Activated naive CD8-positive, alpha-beta T cell (primary cell): ENCODE data around the gene ITGB2.

Experiments
- H3K27ac Mint-ChIP-seq: one replicate; pipeline ENCODE4 v1.8.0; 2021; ENCODE audit warnings: mixed read lengths
- H3K27me3 Mint-ChIP-seq: one replicate; pipeline ENCODE4 v1.8.0; 2021; ENCODE audit warnings: mixed read lengths
- H3K36me3 Mint-ChIP-seq: one replicate; pipeline ENCODE4 v1.8.0; 2021; ENCODE audit warnings: mixed read lengths
- H3K4me1 Mint-ChIP-seq: one replicate; pipeline ENCODE4 v1.8.0; 2021; ENCODE audit warnings: low read depth, mixed read lengths
- H3K4me3 Mint-ChIP-seq: one replicate; pipeline ENCODE4 v1.8.0; 2021; ENCODE audit warnings: mild to moderate bottlenecking, mixed read lengths
- H3K9me3 Mint-ChIP-seq: one replicate; pipeline ENCODE4 v1.8.0; 2021; ENCODE audit warnings: low read depth, mixed read lengths

The ITGB2 gene

GRCh38 chr21:44896561-44897286, 24.0 kb downstream of the ITGB2 start:
- no peak overlapping the region for H3K4me3 Mint-ChIP-seq
- no peaks in the 10 kb centered on the region for H3K36me3 Mint-ChIP-seq
- H3K27ac Mint-ChIP-seq = no peak overlapping the region
- no peaks in the 10 kb centered on the region for H3K9me3 Mint-ChIP-seq
- H3K4me1 Mint-ChIP-seq = peaks cover 16% of the 10 kb centered on the region
- no peaks in the 10 kb centered on the region for H3K27me3 Mint-ChIP-seq

DNA sequence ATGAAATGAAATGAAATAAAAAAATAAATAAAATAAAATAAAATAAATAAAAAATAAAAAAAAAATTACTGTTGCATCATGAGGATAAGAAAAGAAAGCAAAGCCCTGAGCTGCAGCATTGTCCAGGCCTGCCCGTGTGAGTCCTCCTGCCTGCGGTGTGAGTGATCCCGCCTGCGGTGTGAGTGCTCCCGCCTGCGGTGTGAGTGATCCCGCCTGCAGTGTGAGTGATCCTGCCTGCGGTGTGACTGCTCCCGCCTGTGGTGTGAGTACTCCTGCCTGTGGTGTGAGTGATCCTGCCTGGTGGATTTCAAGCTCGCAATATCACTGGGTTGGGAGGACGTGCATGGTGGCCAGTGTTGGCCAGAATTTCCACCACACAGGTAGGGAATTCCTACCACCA, 24.8 kb downstream of the ITGB2 start:
- Mint-ChIP-seq H3K27me3 (no peaks in the 10 kb centered on the region), H3K36me3 (no peaks in the 10 kb centered on the region), H3K4me3 (no peak overlapping the region), H3K9me3 (no peaks in the 10 kb centered on the region), H3K27ac (peak overlapping the region; percentile 34), H3K4me1 (peaks cover 16% of the 10 kb centered on the region)

- Mint-ChIP-seq H3K9me3 (no peaks in the 10 kb centered on the region), H3K36me3 (no peaks in the 10 kb centered on the region), H3K4me1 (peaks cover 16% of the 10 kb centered on the region), H3K4me3 (no peak overlapping the region), H3K27me3 (no peaks in the 10 kb centered on the region), H3K27ac (no peak overlapping the region)
Observed at GRCh38 chr21:44894687-44895302, 25.9 kb downstream of the ITGB2 start.

DNA sequence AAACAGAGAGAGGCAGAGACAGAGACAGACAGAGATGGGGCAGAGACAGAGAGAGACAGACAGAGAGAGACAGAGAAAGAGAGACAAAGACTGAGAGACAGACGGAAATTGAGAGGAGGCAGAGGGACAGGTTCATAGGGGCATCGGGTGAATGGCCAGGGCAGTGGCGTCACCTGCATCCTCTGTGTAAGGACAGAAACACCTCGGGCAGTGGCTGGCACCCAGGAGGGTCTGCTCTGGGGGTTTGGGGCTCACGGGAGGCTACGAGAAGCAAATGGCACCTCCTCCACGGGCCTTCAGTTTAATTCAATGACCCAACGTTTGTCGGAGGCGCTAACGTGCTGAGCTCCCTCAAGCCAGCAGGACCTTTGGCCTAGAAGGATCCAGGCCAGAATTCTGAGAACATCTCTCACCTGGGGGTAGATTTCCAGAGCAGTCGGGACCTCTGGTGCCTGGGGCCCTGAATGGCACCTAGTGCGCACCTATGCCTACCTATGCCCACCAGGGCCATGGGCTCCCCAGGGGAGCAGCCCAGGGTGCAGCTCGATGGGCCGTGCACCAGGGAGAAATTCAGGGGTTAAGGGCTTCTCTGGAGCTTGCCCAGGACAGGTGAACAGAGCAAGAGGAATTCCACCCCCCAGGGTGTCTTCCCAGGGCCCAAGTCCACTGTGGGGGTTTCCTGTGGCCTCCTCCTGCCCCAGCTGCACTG, 26.6 kb downstream of the ITGB2 start:
- Mint-ChIP-seq H3K27me3 (no peaks in the 10 kb centered on the region), H3K36me3 (no peaks in the 10 kb centered on the region), H3K4me1 (peaks cover 16% of the 10 kb centered on the region), H3K4me3 (no peak overlapping the region), H3K27ac (peak overlapping the region; percentile 72), H3K9me3 (no peaks in the 10 kb centered on the region)

- Mint-ChIP-seq H3K27me3 (no peaks in the 10 kb centered on the region), H3K36me3 (no peaks in the 10 kb centered on the region), H3K9me3 (no peaks in the 10 kb centered on the region), H3K27ac (no peak overlapping the region), H3K4me3 (no peak overlapping the region), H3K4me1 (peaks cover 12% of the 10 kb centered on the region)
Observed at GRCh38 chr21:44893278-44893556, 27.5 kb downstream of the ITGB2 start.

DNA sequence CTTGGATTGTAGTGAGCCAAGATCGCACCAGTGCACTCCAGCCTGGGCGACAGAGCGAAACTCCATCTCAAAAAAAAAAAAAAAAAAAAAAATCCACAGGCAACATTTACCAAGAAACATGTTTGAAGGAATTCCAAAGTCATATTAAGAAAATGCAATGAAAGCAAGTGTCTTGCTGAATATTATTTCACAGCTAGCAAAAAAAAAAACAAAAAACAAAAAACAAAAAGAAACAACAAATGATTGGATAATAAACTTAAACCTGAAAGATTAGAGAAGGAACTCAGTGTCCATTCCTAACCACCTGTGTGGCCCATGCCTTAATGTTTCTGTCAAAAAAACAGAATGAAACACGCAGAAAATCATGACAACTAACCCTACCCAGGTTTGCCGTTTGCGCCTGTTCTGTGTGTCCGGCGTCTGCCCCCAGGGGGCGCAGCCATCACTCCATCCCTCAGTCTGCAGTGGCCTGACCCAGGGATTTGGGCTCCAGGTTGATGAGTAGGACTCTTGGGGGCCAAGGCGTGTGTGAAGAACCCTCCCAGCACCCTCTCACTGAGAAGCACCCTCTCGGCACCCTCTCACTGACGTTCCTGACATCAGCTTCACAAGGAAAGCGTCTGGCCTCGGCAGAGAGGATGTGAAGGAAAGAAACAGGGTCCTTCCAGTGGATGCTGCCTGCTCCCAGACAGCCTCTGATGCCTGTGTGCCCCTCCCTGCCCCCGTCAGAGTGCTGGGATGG, 28.0 kb downstream of the ITGB2 start:
- Mint-ChIP-seq H3K27me3 (no peaks in the 10 kb centered on the region), H3K9me3 (no peaks in the 10 kb centered on the region), H3K4me1 (peaks cover 12% of the 10 kb centered on the region), H3K27ac (peak overlapping the region; percentile 46), H3K4me3 (no peak overlapping the region), H3K36me3 (no peaks in the 10 kb centered on the region)

GRCh38 chr21:44892095-44892494, 28.6 kb downstream of the ITGB2 start:
- H3K4me3 Mint-ChIP-seq = no peak overlapping the region
- no peaks in the 10 kb centered on the region for H3K36me3 Mint-ChIP-seq
- H3K4me1 Mint-ChIP-seq = peaks cover 12% of the 10 kb centered on the region
- H3K9me3 Mint-ChIP-seq = no peaks in the 10 kb centered on the region
- no peak overlapping the region for H3K27ac Mint-ChIP-seq
- H3K27me3 Mint-ChIP-seq = no peaks in the 10 kb centered on the region

- H3K36me3 Mint-ChIP-seq = no peaks in the 10 kb centered on the region
- no peak overlapping the region for H3K4me3 Mint-ChIP-seq
- H3K27ac Mint-ChIP-seq = no peak overlapping the region
- H3K4me1 Mint-ChIP-seq = peaks cover 12% of the 10 kb centered on the region
- H3K9me3 Mint-ChIP-seq = no peaks in the 10 kb centered on the region
- no peaks in the 10 kb centered on the region for H3K27me3 Mint-ChIP-seq
Observed at GRCh38 chr21:44891631-44892031, 29.1 kb downstream of the ITGB2 start.

DNA sequence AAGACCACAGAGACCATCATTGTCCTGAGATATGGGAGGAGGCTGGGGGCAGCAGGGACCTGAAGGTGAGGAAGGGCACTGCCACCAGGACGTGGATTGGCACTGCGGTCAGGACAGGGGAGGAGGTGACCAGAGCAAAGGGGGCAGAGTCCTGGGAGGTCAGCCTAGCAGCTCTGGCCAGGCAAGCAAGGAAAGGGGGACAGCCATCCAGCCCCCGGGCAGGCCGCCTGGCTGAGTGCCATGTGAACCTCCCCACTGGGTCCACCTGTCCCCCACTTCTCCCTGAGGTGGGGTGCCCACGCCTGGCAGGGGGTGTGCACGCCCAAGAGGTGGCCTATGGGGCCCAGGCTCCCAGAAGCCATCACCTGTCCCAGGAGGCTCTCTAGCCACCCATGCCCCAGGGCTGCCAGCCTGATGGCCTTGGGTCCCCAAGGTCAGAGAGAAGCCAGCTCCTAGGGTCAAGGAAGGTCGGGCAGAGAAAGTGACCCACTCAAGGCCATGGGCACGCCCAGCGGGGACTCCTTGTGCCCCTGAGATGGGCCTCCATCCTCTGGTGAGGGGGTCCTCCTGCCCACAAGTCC, 29.6 kb downstream of the ITGB2 start:
- peaks cover 12% of the 10 kb centered on the region for H3K4me1 Mint-ChIP-seq
- H3K27ac Mint-ChIP-seq = no peak overlapping the region
- H3K36me3 Mint-ChIP-seq = no peaks in the 10 kb centered on the region
- H3K27me3 Mint-ChIP-seq = no peaks in the 10 kb centered on the region
- no peaks in the 10 kb centered on the region for H3K9me3 Mint-ChIP-seq
- no peak overlapping the region for H3K4me3 Mint-ChIP-seq

GRCh38 chr21:44890338-44890931, 30.3 kb downstream of the ITGB2 start:
- Mint-ChIP-seq H3K27ac (no peak overlapping the region), H3K27me3 (no peaks in the 10 kb centered on the region), H3K36me3 (no peaks in the 10 kb centered on the region), H3K9me3 (no peaks in the 10 kb centered on the region), H3K4me3 (no peak overlapping the region), H3K4me1 (peaks cover 12% of the 10 kb centered on the region)

DNA sequence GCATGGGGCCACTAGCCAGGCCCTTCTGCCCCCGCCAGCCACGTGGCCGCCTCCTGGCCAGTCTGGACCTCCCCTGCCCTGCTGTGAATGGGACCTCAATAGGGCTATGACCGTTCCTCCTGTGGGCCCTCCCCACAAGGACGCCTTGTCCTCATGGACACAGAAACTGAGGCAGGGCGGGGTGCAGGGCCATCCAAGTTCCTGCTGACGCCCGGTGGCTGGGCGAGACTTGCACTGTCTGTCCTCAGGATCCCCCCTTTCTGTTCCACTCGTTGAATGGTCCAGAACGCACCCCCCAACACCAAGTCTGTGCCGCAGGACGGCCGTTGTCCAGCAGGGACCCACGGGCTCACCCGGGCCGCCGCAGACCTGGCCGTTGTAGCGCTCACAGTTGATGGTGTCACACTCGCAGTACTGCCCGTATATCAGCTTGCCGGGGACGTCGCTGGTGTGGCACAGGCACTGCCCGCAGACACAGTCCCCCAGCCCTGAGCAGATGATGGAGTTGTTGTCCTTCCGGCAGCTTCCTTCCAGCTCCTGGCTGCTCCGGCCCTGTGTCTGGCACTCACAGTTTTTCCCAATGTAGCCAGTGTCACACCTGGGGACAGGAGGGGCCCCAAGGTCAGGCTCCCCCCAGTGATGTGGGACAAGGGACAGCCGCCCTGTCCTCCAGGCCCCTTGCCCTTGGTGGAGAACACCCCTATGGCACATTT, 30.9 kb downstream of the ITGB2 start:
- Mint-ChIP-seq H3K9me3 (no peaks in the 10 kb centered on the region), H3K4me3 (no peak overlapping the region), H3K36me3 (no peaks in the 10 kb centered on the region), H3K27ac (no peak overlapping the region), H3K4me1 (peaks cover 12% of the 10 kb centered on the region), H3K27me3 (no peaks in the 10 kb centered on the region)

DNA sequence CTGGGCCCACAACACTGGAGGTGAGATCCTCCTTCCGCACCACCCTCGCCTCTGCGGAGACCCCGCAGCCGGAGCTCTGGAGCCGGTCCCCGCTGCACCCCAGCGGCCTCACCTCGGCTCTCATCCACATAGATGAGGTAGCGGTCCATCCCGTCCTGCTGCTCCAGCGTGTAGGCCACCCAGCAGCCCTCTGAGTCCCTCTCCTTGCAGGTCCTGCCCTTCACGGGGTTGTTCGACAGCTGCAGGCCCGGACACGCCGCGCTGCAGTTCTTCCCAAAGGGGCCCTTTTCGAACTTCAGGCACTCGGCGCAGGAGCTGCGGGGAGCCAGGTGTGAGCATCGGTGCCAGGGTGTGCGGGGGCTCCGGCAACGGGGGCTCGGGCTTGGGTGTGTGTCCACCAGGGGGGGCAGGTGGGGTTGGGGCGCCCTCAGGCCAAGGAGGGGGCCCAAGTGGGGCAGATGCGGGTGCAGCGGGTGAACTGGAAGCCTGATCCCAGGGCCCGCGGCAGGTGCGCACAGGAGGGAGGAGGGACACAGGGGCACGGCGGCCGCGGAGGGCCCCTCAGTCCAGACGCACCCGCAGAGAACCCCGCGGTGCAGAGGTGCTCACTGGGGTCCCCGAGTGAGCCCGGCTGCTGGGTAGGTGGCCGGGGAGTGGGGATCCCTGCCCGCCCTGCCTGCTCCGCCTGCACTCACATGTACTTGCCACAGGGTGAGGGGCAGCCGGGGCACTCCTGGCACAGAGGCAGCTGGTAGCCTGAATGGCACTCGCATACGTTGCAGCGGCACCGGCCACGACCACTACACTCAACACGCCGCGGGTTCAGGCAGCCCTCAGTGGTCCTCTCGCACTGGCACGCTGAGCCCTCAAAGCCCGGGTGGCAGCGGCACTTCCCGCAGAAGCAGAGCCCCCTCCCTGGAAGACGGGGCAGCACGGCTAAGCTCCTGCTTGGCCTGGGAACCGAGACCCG, 31.8 kb downstream of the ITGB2 start:
- no peak overlapping the region for H3K4me3 Mint-ChIP-seq
- peaks cover 11% of the 10 kb centered on the region for H3K4me1 Mint-ChIP-seq
- H3K27ac Mint-ChIP-seq = no peak overlapping the region
- H3K27me3 Mint-ChIP-seq = no peaks in the 10 kb centered on the region
- H3K36me3 Mint-ChIP-seq = no peaks in the 10 kb centered on the region
- H3K9me3 Mint-ChIP-seq = no peaks in the 10 kb centered on the region

DNA sequence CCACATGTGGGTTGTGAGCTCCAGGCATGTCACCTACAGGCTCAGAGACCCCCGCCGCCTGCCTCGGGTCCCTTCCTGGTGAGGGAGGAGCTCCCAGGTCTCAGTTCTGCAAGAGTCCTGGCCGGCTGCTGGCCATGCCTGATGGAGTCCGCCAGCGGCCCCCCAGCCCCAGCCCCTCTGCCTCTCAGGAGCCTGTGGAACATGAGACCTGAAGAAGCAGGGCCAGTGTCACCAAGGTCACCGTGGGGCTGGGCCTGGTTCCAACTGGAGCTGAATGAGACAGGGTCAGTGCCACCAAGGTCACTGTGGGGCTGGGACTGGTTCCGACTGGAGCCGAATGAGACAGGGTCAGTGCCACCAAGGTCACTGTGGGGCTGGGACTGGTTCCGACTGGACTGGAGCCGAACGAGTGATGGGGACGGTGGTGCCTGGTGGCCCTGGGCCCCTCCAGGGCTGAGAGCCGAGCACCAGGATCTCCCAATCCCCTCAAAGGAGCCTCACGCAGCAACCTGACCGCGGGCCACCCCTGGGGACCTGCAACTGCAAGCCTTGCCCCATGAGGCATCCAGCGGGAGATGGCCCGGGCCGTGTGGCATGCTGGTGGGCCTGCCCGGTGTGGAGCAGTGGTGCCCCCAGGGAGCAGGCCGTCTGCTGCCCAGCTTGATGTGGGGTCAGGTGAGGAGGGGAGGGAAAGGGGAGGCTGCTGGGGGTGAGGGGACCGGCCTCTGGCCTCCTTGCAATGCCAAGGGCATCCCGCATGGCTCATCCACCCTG, 32.7 kb downstream of the ITGB2 start:
- Mint-ChIP-seq H3K4me1 (peaks cover 7% of the 10 kb centered on the region), H3K36me3 (no peaks in the 10 kb centered on the region), H3K4me3 (no peak overlapping the region), H3K9me3 (no peaks in the 10 kb centered on the region), H3K27me3 (no peaks in the 10 kb centered on the region), H3K27ac (no peak overlapping the region)
